GM19351 (cell line): ENCODE results near the gene C2orf69.

ENCODE experiments used
- ATAC-seq: cut with Tn5 transposase; IDR thresholded peaks from one replicate; pipeline ENCODE4 v1.9.1; 2021; ENCODE audit warnings: mild to moderate bottlenecking, moderate library complexity; ENCODE audit not compliant: unreplicated experiment

The C2orf69 gene

DNA sequence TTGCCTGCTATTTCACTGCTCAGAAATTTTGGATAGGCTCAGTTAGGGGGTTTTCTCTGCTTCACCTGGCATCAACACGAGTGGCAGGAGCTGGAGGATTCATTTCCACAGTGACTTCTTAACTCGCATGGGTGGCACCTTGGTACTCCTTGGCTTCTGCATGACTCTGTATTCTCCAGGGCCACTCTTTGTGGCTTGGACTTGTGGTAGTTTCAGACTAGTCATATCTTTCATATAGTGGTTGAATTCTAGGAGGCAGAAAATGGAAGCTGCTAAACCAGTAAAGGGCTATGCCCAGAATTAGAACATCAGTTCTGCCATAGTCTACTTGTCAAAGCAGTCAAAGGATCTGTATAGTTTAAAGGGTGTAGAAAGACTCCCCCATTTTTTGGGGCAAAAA is 51.1 kb downstream of the C2orf69 start:
- ATAC-seq, result no peak

- ATAC-seq, result no peak
Measured at GRCh38 chr2:199966405-199966804, 55.3 kb downstream of the C2orf69 start.

GRCh38 chr2:199966976-199967375 is 55.9 kb downstream of the C2orf69 start:
- no peak for ATAC-seq

DNA sequence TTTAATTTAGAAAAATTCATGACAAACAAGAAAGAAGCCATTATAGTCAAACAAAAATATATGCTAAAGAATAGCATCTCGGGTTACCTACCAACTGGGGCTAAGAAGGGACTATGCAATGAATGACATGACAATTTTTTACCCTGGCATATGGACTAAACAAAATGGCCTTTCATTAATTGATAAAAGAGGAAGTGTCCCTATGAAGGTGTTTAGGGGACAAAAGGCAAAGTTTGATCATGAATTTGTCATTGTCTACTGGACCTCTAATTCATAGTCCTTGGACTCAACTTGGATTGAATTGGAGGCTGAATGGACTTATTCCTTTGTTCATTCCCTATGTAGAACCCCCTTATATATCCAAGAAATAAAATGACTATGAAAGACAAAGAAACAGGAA is 57.0 kb downstream of the C2orf69 start:
- ATAC-seq, result no peak

DNA sequence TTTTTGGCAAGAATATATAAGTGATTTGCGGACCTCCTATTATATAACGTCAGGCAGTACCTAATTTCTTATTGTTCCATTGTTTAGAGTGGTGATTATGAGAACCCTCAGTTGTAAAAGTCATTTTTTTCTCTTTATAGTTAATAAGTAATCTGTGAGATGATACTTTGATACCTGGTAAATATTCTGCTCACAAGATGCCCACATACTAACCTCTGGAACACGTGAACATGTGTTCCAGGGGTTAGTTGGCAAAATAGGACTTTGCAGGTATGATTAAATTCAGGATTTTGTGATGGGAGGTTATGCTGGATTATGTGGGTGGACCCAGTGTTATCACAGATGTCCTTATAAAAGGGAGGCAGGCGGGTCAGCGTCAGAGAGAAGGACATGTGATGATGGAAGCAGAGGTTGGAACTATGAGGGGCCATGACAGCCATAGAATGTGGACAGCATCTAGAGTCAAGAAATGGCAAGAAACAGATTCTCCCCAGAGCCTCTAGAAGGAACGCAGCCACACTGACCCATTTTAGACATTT is 61.1 kb downstream of the C2orf69 start:
- no peak for ATAC-seq

DNA sequence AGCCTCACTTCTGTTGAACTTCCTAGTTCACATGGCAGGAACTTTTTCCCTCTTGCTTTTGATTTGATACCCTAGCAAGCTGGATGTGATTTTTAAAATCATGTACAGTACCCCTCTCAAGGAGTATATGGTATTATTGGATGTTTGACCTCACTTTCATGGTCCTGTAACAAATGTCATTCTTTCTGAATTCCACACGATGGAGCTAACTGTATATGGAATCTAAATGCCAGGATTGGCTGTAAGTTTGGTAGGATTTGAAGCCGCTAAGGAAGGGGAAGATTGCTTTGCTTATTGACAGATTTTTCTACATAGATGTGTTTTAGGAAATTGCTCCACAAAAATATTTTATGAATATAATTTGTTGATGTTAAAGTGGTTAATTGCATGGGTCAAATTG is 62.6 kb downstream of the C2orf69 start:
- no peak for ATAC-seq

GRCh38 chr2:199975273-199975895 is 64.3 kb downstream of the C2orf69 start:
- ATAC-seq, result no peak
